ENCODE data around the gene CNPY3. TPM values are rescaled to one million over a fixed set of nuclear protein-coding genes. Genes with fewer than 3 reads are reported as not detected.

Gene CNPY3
- total and polyA plus RNA-seq, 10 of the 15 experiments (the other 5 are each of a cell fraction or from before 2014, with no cell fraction given) = 7.2 to 102 (median 73.6) TPM

DNA sequence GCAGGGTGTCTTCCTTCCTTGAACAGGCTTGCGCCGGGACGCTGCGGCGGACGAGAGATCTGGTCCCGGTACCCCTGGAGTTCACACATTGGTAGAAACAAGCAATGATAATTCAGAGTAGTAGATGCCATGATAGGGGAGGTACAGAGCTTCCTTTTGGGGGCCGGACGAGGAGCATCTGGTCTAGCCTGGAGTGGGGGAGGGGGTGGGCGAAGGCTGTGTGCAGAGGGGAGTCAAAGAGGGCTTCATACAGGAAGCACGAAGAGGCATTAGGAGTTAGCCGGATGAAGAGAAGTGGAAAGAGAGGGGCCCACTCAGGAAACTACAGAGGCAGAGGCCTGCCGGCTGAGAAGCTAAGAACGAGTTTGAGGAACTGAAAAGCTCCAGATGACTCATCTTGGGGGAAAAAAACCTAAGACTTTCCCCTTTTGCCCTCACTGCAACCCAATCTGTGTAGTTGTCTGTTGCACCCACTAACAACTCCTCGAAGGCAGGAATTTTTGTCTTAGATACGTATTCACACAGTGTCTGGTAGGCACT is 611 bp downstream of the CNPY3 start (continued):
- TF ChIP-seq, protein P1, sequence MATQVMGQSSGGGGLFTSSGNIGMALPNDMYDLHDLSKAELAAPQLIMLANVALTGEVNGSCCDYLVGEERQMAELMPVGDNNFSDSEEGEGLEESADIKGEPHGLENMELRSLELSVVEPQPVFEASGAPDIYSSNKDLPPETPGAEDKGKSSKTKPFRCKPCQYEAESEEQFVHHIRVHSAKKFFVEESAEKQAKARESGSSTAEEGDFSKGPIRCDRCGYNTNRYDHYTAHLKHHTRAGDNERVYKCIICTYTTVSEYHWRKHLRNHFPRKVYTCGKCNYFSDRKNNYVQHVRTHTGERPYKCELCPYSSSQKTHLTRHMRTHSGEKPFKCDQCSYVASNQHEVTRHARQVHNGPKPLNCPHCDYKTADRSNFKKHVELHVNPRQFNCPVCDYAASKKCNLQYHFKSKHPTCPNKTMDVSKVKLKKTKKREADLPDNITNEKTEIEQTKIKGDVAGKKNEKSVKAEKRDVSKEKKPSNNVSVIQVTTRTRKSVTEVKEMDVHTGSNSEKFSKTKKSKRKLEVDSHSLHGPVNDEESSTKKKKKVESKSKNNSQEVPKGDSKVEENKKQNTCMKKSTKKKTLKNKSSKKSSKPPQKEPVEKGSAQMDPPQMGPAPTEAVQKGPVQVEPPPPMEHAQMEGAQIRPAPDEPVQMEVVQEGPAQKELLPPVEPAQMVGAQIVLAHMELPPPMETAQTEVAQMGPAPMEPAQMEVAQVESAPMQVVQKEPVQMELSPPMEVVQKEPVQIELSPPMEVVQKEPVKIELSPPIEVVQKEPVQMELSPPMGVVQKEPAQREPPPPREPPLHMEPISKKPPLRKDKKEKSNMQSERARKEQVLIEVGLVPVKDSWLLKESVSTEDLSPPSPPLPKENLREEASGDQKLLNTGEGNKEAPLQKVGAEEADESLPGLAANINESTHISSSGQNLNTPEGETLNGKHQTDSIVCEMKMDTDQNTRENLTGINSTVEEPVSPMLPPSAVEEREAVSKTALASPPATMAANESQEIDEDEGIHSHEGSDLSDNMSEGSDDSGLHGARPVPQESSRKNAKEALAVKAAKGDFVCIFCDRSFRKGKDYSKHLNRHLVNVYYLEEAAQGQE (IDR thresholded peaks at IDR 0.05; ENCODE audit: low read depth, low read length) = peak; percentile 45; the same call in 1 of the 2 replicates
- TF ChIP-seq RFX5 (IDR thresholded peaks at IDR 0.05; ENCODE audit: low read depth, low read length) (0 out of 2 replicates have a peak, but pooled peaks have one; percentile 24), RAD21 (IDR thresholded peaks at IDR 0.05; ENCODE audit: insufficient read depth, low read depth, low read length) (no peak), TCF7 (IDR thresholded peaks at IDR 0.05; ENCODE audit: borderline replicate concordance) (peak; percentile 60; the same call in 1 of the 2 replicates), PAX5 (IDR thresholded peaks at IDR 0.05; ENCODE audit: borderline replicate concordance, low read depth, low read length) (peak; percentile 93), IRF4 (IDR thresholded peaks at IDR 0.05; ENCODE audit: low read depth, low read length) (peak; percentile 100), MTA3 (IDR thresholded peaks at IDR 0.05; ENCODE audit: borderline replicate concordance, low read length) (peak; percentile 82; the same call in 1 of the 2 replicates), GATAD2B (conservative IDR thresholded peaks at IDR 0.05; ENCODE audit: low read depth) (peak; percentile 72), BMI1 (IDR thresholded peaks at IDR 0.05; ENCODE audit: borderline replicate concordance) (peak; percentile 73; the same call in 1 of the 2 replicates), TARDBP (IDR thresholded peaks at IDR 0.05; ENCODE audit: borderline replicate concordance) (no peak; the same call in 1 of the 2 replicates), MXI1 (IDR thresholded peaks at IDR 0.05; ENCODE audit: low read depth, low read length) (no peak; the same call in 1 of the 2 replicates), RBBP5 (conservative IDR thresholded peaks at IDR 0.05) (no peak), PML (IDR thresholded peaks at IDR 0.05; ENCODE audit: low read length) (peak; percentile 80), TAF1 (IDR thresholded peaks at IDR 0.05; ENCODE audit: borderline replicate concordance, low read depth, low read length) (peak; percentile 12; the same call in 1 of the 2 replicates), CBX5 (IDR thresholded peaks at IDR 0.05; ENCODE audit: low read depth) (peak; percentile 51; the same call in 1 of the 2 replicates), SREBF2 (IDR thresholded peaks at IDR 0.05; ENCODE audit: low read length) (no peak), TCF3 (IDR thresholded peaks at IDR 0.05; ENCODE audit: borderline replicate concordance, insufficient read depth, low read depth, low read length) (peak; percentile 52; the same call in 1 of the 2 replicates), SREBF1 (IDR thresholded peaks at IDR 0.05; ENCODE audit: low read length) (no peak), STAT3 (IDR thresholded peaks at IDR 0.05; ENCODE audit: low read depth, low read length) (0 out of 2 replicates have a peak, but pooled peaks have one; percentile 79)
- TF ChIP-seq, protein P2, sequence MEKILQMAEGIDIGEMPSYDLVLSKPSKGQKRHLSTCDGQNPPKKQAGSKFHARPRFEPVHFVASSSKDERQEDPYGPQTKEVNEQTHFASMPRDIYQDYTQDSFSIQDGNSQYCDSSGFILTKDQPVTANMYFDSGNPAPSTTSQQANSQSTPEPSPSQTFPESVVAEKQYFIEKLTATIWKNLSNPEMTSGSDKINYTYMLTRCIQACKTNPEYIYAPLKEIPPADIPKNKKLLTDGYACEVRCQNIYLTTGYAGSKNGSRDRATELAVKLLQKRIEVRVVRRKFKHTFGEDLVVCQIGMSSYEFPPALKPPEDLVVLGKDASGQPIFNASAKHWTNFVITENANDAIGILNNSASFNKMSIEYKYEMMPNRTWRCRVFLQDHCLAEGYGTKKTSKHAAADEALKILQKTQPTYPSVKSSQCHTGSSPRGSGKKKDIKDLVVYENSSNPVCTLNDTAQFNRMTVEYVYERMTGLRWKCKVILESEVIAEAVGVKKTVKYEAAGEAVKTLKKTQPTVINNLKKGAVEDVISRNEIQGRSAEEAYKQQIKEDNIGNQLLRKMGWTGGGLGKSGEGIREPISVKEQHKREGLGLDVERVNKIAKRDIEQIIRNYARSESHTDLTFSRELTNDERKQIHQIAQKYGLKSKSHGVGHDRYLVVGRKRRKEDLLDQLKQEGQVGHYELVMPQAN (conservative IDR thresholded peaks at IDR 0.05) = no peak
- TF ChIP-seq, protein P3, sequence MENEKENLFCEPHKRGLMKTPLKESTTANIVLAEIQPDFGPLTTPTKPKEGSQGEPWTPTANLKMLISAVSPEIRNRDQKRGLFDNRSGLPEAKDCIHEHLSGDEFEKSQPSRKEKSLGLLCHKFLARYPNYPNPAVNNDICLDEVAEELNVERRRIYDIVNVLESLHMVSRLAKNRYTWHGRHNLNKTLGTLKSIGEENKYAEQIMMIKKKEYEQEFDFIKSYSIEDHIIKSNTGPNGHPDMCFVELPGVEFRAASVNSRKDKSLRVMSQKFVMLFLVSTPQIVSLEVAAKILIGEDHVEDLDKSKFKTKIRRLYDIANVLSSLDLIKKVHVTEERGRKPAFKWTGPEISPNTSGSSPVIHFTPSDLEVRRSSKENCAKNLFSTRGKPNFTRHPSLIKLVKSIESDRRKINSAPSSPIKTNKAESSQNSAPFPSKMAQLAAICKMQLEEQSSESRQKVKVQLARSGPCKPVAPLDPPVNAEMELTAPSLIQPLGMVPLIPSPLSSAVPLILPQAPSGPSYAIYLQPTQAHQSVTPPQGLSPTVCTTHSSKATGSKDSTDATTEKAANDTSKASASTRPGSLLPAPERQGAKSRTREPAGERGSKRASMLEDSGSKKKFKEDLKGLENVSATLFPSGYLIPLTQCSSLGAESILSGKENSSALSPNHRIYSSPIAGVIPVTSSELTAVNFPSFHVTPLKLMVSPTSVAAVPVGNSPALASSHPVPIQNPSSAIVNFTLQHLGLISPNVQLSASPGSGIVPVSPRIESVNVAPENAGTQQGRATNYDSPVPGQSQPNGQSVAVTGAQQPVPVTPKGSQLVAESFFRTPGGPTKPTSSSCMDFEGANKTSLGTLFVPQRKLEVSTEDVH (IDR thresholded peaks at IDR 0.05; ENCODE audit: low read depth, partially characterized antibody) = no peak
- TF ChIP-seq, protein P4, sequence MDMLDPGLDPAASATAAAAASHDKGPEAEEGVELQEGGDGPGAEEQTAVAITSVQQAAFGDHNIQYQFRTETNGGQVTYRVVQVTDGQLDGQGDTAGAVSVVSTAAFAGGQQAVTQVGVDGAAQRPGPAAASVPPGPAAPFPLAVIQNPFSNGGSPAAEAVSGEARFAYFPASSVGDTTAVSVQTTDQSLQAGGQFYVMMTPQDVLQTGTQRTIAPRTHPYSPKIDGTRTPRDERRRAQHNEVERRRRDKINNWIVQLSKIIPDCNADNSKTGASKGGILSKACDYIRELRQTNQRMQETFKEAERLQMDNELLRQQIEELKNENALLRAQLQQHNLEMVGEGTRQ (IDR thresholded peaks at IDR 0.05; ENCODE audit: borderline replicate concordance, low read depth, low read length) = no peak

Data from GM12878 (cell line).